Activated CD8-positive, alpha-beta memory T cell treated with anti-CD3 and anti-CD28 coated beads, Interleukin-2, amount 50 U/mL, for 48 hours (primary cell): ENCODE results near the gene PNLDC1.
"Not testable (repeated sequence)": the region's sequence is repeated elsewhere in the genome, so short reads cannot be mapped to it uniquely, and the experiment has no call there.

ENCODE experiments used
- DNase-seq: peaks from one replicate; pipeline ENCODE4 v3.0.0-alpha.2; 2020

PNLDC1 gene

GRCh38 chr6:159821122-159821521 is 21.0 kb downstream of the PNLDC1 start:
- DNase-seq = no peak

- DNase-seq = no peak
These were observed 21.6 kb downstream of the PNLDC1 start for GRCh38 chr6:159821726-159822125.

DNA sequence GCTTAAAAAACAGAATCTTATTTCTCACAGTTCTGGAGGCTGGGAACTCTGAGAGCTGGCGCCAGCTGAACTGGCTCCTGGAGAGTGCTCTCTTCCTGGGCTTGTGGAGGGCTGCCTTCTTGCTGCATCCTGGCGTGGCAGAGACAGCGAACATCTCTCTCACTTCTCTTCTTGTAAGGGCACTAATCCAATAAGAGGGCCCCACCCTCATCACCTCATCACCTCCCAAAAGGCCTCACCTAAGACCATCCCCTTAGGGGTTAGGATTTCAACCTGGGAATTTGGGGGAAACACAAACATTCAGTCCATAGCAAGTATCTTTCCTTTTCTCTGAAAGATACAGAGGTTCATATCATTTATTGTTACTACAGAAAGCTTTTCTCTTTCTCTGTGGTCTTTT is 23.9 kb downstream of the PNLDC1 start:
- DNase-seq = no peak

DNA sequence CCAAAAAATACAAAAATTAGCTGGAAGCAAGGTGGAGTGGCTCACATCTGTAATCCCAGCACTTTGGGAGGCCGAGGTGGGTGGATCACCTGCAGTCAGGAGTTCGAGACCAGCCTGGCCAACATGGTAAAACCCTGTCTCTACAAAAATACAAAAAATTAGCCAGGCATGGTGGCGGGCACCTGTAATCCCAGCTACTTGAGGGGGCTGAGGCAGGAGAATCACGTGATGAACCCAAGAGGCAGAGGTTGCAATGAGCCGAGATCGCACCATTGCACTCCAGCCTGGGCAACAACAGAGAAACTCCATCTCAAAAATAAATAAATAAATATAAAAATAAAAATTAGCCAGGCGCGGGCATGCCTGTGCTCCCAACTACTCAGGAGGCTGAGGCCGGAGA is 24.6 kb downstream of the PNLDC1 start:
- not testable (repeated sequence) for DNase-seq

GRCh38 chr6:159826004-159826403 is 25.9 kb downstream of the PNLDC1 start:
- DNase-seq = no peak

GRCh38 chr6:159826968-159827647 is 27.0 kb downstream of the PNLDC1 start:
- DNase-seq = no peak

DNA sequence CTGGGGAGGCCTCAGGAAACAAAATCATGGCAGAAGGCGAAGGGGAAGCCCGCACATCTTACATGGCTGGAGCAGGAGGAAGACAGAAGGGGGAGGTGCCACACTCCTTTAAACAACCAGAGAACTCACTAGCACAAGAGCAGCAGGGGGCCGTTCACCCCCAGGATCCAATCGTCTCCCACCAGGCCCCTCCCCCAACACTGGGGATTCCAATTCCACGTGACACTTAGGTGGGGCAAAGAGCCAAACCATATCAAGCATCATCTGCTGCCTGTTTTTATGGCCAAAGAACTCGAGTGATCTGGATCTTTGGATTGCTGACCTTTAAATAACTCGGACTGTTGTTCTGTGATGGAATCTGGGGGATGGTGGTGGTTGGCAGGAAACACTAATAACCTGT is 28.0 kb downstream of the PNLDC1 start:
- DNase-seq = no peak

GRCh38 chr6:159829526-159829925 is 29.4 kb downstream of the PNLDC1 start:
- DNase-seq = no peak

DNA sequence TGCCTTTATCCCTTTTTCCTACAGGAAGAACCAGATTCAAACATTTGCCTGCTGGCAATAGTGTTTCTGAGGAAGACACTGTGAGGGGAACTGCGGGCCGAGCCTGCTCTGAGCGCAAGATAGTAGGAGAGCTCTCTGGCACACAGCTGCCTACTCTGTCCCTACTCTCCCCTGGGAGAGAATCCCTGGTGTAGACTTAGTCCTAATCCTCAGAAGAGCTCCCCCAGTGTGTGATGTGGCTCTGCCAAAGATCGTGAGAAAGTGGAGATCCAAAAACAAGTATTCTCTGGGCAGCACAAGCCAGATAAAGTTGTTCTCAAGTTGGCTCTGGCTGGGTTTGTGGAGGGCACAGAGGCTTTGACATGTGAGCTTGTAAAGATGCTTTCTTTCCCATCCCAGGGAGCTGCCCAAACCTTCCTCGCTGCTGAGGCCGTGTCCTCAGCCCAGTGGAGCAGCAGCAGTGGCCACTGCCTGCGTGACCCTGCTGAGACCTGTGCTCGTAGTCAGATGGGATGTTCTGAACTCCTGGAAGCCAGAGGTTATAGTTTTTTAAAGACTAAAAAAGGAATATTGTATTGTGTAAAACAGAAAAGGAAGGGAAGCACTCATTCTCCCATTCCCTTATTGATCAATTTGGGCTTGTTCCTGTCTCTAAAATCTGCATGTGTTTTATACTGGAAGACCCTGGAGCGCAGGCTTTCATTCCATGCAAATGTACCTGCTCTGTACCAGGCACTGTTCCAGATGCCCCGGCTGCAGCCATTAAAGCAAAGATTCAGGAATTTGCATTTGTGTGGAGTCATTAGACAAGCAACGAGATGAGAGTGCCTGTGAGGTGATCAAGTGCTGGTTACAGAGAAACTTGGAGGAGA is 30.7 kb downstream of the PNLDC1 start:
- no peak for DNase-seq

GRCh38 chr6:159831373-159831679 is 31.2 kb downstream of the PNLDC1 start:
- DNase-seq = no peak

DNA sequence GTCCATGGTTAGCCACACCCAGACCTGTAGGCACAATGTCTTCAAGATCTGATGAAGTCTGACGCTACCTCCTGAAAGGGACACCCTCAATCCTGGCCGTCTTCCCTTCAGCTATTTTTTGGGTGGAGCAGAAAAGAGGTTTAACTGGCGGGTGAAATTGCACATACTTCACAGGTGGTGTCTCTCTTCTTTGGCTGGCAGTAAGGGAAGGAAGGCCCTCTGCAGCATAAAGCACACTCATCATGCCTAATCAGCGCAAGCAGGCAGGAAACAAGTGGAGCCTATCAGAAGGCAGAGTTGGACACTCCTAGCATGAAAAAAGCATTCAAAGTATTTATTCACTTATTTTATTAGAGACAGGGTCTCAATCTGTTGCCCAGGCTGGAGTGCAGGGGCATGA is 32.9 kb downstream of the PNLDC1 start:
- DNase-seq = no peak

GRCh38 chr6:159833556-159833955 is 33.5 kb downstream of the PNLDC1 start:
- DNase-seq = no peak

- DNase-seq = no peak
These were observed 34.0 kb downstream of the PNLDC1 start for GRCh38 chr6:159833997-159834603.

DNA sequence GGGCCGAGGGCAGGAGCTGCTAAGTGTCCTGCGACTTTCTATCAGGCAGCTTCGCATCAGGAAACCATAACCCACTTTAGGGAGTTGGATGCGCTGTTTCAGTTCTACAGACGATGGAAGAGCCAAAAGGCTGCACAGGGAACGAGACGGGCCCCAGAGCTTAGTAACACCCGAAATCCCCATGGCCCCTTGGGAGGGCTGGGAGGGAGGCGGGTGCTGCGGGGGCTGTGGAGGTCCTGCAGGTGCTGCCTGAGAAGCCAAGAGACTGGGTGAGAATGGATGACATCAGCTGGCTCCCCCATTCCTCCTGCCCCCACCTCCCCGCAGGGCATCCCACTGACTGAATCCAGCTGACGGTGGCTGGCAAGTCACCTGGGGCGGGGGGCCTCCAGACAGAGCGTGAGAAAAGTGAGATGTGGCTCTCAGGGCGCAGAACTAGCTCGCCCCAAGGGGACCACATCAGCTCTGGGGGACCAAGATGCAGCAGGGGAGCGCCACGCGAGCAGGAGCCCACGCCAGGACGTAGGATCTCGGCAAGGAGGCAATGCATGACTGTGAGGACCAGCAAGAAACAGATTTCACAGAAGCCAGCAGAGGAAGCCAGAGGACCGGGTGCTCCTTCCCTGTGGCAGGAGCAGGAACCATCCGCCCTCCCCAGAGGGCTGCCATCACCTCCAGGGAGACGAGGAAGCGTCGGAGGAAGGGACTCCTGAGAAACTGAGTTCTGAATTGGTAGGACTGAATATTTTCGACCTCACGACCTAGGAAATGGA is 36.8 kb downstream of the PNLDC1 start:
- no peak for DNase-seq

DNA sequence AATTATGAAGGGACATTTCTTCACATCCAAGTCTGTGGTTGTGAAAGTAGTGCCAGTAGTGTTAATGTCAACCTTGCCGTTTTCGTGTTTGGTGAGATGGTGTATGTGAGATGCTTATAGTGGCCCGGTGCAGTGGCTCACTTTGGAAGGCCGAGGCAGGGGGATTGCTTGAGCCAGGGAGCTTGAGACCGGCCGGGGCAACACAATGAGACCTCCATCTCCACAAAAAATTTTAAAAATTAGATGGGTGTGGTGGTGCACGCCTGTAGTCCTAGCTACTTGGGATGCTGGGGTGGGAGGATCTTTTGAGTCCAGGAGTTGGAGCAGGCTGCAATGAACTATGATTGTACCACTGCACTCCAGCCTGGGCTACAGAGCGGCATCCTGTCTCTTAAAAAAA is 37.4 kb downstream of the PNLDC1 start:
- no peak for DNase-seq

GRCh38 chr6:159838020-159838744 is 38.1 kb downstream of the PNLDC1 start:
- DNase-seq = no peak

- no peak for DNase-seq
These were observed 42.0 kb downstream of the PNLDC1 start for GRCh38 chr6:159842035-159842434.

DNA sequence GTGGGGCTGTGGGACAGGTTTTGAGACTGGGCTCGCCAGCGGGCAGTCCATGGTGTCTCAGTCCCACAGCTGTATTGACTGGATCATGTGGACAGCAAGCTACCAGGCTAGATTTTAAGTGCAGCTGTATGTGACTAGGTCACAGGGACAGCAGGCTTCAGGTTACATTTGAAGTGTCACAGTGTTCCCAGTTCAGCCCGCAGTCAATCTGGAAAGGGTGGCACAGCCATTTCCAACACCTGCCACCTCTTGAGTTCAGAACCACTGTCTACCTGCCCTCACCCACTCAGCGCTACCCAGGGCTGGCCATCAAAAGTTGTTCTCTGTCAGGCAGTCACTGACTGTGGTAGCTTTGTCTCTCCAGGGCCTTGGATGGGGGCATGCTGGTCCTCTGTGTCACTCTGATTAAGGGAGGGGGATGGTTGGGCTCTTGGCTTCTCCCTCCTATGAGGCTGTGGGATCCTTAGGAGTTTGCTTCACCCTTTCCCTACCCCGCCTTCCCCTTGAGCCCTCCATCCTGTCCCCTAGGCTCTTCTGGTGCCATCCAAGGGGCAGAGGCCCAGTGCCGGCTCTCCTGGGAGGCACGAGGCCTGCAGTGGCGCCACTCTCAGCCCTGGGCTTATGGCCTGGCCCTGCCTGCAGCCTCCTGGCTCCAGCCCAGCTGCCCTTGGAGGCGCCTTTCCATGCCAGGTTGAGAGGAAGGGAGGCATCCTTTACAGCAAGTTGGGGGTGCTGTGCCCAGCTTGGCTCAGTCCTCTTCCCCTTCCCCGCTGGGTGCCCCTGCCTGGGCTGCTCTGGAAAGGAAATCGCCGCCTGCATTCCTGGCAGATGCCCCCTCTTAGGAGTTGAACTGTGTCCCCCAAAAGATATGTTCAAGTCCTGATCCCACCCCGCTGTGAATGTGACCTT is 44.9 kb downstream of the PNLDC1 start:
- DNase-seq = peak; percentile 42

GRCh38 chr6:159848552-159848951 is 48.5 kb downstream of the PNLDC1 start:
- DNase-seq = not testable (repeated sequence)

GRCh38 chr6:159849851-159850250 is 49.8 kb downstream of the PNLDC1 start:
- DNase-seq = not testable (repeated sequence)

- DNase-seq = peak; percentile 18
These were observed 52.8 kb downstream of the PNLDC1 start for GRCh38 chr6:159852877-159853276.
